Muscle layer of duodenum (tissue), 2 donors: ENCODE data around the gene ZBED6.

ENCODE experiments used
- H3K27ac ChIP-seq: one replicate; pipeline ENCODE4 v1.7.0; 2013; ENCODE audit warnings: mild to moderate bottlenecking, low read length
- H3K27me3 ChIP-seq: one replicate; pipeline ENCODE4 v1.7.0; 2013; ENCODE audit warnings: low read depth, mild to moderate bottlenecking, control low read depth, low read length
- H3K36me3 ChIP-seq, 2 donors: one replicate each; pipeline ENCODE4 v1.7.0; 2013; ENCODE audit warnings: low read length in 2 of 2, control low read depth in 1 of 2, mild to moderate bottlenecking in 1 of 2; ENCODE audit not compliant: insufficient read depth in 2 of 2, control insufficient read depth in 1 of 2
- H3K4me1 ChIP-seq, 2 donors: one replicate each; pipeline ENCODE4 v1.7.0; 2013; ENCODE audit warnings: low read length in 2 of 2, mild to moderate bottlenecking in 2 of 2, control low read depth in 1 of 2, moderate library complexity in 1 of 2; ENCODE audit not compliant: insufficient read depth in 2 of 2, control insufficient read depth in 1 of 2
- H3K4me3 ChIP-seq, 2 donors: one replicate each; pipeline ENCODE4 v1.7.0; 2013; ENCODE audit warnings: low read length in 2 of 2, low read depth in 1 of 2, mild to moderate bottlenecking in 1 of 2
- H3K9me3 ChIP-seq, 2 donors: one replicate each; pipeline ENCODE4 v1.7.0; 2013; ENCODE audit warnings: low read length in 2 of 2, control low read depth in 1 of 2, mild to moderate bottlenecking in 1 of 2; ENCODE audit not compliant: control insufficient read depth in 1 of 2
- donor health status: healthy.

The ZBED6 gene

GRCh38 chr1:203843435-203843834 lies 48.0 kb downstream of the ZBED6 start:
- H3K4me3 ChIP-seq: no peak overlapping the region
- no peaks in the 10 kb centered on the region for H3K27me3 ChIP-seq
- no peak overlapping the region for H3K27ac ChIP-seq
- H3K9me3 ChIP-seq: no peaks in the 10 kb centered on the region
- peaks cover 46 to 57% of the 10 kb centered on the region in 2 donors for H3K36me3 ChIP-seq
- H3K4me1 ChIP-seq: peaks cover 0 to 9% of the 10 kb centered on the region in 2 donors
